HG03469 (cell line): ENCODE data around the gene PCBP3.

ENCODE experiments used
- ATAC-seq: cut with Tn5 transposase; IDR thresholded peaks from one replicate; pipeline ENCODE4 v1.9.1; 2021; ENCODE audit warnings: mild to moderate bottlenecking, moderate library complexity, moderate number of reproducible peaks; ENCODE audit not compliant: unreplicated experiment

PCBP3 gene

GRCh38 chr21:45723049-45723958, 79.8 kb downstream of the PCBP3 start:
- no peak for ATAC-seq

GRCh38 chr21:45724345-45724961, 80.9 kb downstream of the PCBP3 start:
- no peak for ATAC-seq

- ATAC-seq, result no peak
Observed at GRCh38 chr21:45724994-45725843, 81.7 kb downstream of the PCBP3 start.

GRCh38 chr21:45725844-45726200, 82.3 kb downstream of the PCBP3 start:
- ATAC-seq, result no peak

- no peak for ATAC-seq
Observed at GRCh38 chr21:45726438-45726837, 82.9 kb downstream of the PCBP3 start.

- ATAC-seq, result no peak
Observed at GRCh38 chr21:45727390-45727789, 83.9 kb downstream of the PCBP3 start.

- ATAC-seq, result no peak
Observed at GRCh38 chr21:45735259-45736000, 91.9 kb downstream of the PCBP3 start.

GRCh38 chr21:45736042-45736689, 92.6 kb downstream of the PCBP3 start:
- no peak for ATAC-seq

- ATAC-seq, result no peak
Observed at GRCh38 chr21:45736690-45737484, 93.4 kb downstream of the PCBP3 start.

GRCh38 chr21:45737485-45738166, 94.1 kb downstream of the PCBP3 start:
- no peak for ATAC-seq

- ATAC-seq, result no peak
Observed at GRCh38 chr21:45739218-45740087, 95.9 kb downstream of the PCBP3 start.

- ATAC-seq, result no peak
Observed at GRCh38 chr21:45740088-45740440, 96.5 kb downstream of the PCBP3 start.

GRCh38 chr21:45740491-45741357, 97.2 kb downstream of the PCBP3 start:
- ATAC-seq, result no peak

- no peak for ATAC-seq
Observed at GRCh38 chr21:45741691-45742090, 98.2 kb downstream of the PCBP3 start.

GRCh38 chr21:45742247-45742646, 98.7 kb downstream of the PCBP3 start:
- ATAC-seq, result no peak

GRCh38 chr21:45745256-45745655, 101.7 kb downstream of the PCBP3 start:
- ATAC-seq, result no peak

GRCh38 chr21:45747233-45747766, 103.8 kb downstream of the PCBP3 start:
- ATAC-seq, result no peak
